GM13976 (cell line): Measurements from ENCODE around the gene SMAD9.
"Not testable (repeated sequence)": the region's sequence is repeated elsewhere in the genome, so short reads cannot be mapped to it uniquely, and the experiment has no call there.

Experiments
- DNase-seq: peaks from one replicate; pipeline ENCODE4 v3.0.0; 2012; ENCODE audit warnings: low spot score
- in situ Hi-C: fragments of 300-500 bp; cut with MboI; formaldehyde crosslinking; loops from one replicate; pipeline ENCODE4 v1.12.0; 2022; ENCODE audit warnings: low sequenced_read_pairs, mixed read lengths, inconsistent platforms; ENCODE audit not compliant: unreplicated experiment
- TF ChIP-seq, protein P1 (sequence below): IDR thresholded peaks from 2 replicates; pipeline ENCODE4 v1.5.1; 2012; ENCODE audit warnings: borderline replicate concordance, mild to moderate bottlenecking; ENCODE audit not compliant: insufficient read depth; ENCODE audit errors: extremely low read depth, missing control alignments, control extremely low read depth

SMAD9 gene

DNA sequence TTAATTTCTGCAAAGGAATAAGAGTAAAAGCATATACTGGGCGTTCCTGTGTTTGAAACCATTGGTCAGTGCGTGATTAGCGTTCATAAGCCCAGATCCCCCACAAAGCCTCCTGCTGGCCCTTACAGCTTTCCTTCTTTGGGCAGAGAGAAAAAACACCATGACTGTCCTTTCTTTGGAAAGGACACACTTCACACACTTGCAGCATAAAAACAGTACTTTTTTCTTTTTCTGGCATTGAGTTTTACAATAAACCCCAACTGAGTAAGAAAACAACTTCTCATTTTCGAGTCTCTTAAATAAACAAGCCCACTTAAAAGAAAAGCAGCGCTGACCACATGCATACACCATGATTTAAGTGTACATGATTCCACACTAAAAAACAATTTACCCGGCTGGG, 35.8 kb downstream of the SMAD9 start:
- no peak for DNase-seq
- TF ChIP-seq, protein P1, sequence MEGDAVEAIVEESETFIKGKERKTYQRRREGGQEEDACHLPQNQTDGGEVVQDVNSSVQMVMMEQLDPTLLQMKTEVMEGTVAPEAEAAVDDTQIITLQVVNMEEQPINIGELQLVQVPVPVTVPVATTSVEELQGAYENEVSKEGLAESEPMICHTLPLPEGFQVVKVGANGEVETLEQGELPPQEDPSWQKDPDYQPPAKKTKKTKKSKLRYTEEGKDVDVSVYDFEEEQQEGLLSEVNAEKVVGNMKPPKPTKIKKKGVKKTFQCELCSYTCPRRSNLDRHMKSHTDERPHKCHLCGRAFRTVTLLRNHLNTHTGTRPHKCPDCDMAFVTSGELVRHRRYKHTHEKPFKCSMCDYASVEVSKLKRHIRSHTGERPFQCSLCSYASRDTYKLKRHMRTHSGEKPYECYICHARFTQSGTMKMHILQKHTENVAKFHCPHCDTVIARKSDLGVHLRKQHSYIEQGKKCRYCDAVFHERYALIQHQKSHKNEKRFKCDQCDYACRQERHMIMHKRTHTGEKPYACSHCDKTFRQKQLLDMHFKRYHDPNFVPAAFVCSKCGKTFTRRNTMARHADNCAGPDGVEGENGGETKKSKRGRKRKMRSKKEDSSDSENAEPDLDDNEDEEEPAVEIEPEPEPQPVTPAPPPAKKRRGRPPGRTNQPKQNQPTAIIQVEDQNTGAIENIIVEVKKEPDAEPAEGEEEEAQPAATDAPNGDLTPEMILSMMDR, result no peak
- in situ Hi-C loops, result no loop called here

DNA sequence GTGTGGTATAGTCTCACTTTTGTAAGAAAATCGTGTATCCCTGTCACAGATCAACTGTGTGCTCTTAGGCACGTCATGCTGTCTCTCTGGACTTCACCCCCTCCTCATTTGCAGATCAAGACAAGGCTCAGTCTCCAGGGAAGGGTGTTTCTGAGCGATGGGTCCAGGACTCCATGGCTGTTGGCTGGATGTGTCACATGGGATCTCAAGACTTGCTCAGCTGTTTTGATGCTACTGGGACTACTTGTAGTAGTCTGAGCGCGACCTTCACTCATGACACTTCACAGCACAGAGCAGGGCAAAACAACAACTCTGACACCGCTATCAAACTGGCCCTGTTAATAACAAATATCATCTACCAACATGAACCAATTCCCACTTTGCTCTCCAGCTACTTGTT, 36.2 kb downstream of the SMAD9 start:
- in situ Hi-C loops, result no loop called here
- DNase-seq, result no peak
- TF ChIP-seq, protein P1, result no peak

DNA sequence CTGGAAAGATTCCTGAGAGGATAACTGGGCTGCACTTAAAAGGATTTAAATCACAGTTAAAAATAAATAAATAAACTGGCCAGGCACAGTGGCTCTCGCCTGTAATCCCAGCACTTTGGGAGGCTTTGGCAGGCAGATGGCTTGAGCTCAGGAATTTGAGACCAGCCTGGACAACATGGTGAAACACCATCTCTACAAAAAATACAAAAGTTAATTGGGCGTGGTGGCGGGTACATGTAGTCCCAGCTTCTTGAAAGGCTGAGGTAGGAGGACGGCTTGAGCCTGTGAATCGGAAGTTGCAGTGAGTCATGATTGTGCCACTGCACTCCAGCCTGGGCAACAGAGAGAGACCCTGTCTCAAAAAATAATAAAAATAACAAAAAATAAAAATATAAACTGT, 36.6 kb downstream of the SMAD9 start:
- DNase-seq, in situ Hi-C loops: not testable (repeated sequence)

DNA sequence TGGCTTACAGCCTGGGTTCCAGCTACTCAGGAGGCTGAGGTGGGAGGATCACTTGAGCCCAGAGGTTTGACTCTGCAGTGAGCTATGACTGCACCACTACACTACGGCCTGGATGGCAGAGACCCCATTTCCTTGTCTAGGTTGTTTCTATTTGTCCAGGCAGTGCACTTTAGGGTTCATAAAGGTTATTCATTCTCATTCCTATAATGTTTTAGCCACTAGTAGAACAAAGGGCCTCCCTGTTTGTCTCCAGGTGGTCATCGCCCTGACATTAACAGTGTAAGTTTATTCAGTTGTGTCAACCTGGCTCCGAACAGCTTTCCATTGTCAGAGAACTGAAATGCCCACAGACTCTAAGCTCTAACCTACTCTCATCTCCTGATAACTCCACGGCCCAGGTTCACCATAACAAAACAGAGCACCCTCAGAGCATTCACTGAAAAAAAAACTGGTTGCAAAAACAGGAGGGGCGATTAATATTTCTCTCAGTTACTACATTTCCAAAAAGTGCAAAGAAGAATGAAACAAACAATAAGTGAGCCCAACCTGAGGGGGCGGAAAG, 37.1 kb downstream of the SMAD9 start:
- in situ Hi-C loops, result no loop called here
- TF ChIP-seq, protein P1, result no peak
- no peak for DNase-seq

DNA sequence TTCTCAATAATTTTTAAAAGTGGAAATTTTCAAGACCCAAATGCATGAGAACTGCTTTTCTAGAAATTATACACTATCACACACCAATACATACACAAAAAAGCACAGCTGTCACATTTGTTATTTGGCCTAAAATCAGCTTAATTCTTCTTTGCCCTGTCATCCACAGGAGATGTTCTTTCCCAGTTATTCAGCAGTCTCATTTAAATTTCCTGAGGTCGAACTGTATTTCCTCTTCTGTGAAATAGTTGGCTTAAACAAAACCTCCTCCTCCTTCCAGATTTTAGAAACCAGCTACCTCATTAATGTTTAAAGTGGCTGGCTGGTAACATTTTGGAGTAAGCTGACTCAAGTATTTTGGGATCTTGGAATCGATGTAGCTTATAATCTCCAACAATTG, 39.1 kb downstream of the SMAD9 start:
- TF ChIP-seq, protein P1, result no peak
- no peak for DNase-seq
- in situ Hi-C loops, result no loop called here

DNA sequence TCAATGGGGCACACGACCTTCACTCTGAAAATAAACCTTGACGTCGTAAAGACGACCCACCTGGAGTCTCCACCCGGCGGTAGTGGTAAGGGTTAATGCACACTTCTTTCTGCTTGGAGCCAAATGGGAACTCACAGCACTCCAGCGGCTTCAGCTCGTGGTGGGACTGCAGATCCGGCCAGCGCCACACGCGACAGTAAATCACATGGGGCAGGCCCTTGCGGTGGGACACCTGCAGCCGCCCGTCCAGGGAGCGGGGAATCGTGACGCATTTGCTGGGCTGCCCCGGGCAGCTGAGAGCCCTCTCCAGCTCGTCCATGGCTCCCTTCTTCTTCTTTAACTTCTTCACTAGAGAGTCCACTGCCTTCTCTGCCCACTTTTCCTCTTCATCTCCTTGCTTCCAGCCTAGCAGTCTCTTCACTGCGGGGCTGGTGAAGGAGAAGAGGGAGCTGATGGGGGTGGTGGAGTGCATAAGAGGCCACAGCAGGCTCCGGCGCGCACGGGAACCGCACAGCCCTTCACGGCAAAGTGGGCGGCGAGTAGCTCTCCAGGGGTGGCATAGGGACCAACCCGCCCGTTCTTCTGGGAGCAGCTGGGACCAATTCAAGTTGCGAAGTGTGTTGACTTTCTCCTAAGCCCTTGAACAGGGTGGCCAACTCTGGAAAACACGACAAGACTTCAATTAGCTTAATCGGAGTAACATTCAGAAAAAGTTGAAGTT, 40.7 kb downstream of the SMAD9 start:
- in situ Hi-C loops, result no loop called here
- TF ChIP-seq, protein P1, result no peak

DNA sequence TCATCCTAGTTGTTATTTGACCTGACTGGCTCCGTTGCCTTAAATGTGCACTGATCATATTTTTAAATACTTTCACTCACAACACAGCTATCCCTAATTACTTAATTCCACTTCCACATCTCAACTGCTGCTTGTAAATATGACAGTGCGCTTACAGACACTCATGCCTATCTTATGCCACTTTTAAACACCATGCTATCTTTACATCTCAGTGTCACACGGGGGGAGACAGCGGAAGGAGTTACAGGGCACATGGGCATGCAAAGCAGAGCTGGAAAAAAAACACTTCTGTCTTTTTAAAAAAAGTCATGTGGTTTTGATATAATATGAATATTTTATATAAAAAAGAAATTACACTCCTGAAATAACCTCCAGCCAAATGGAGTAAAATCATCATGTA, 44.1 kb downstream of the SMAD9 start:
- TF ChIP-seq, protein P1, result no peak
- in situ Hi-C loops, result no loop called here
- DNase-seq, result no peak

More for the DNA sequence above, 40.7 kb downstream of the SMAD9 start:
- no peak for DNase-seq
